ENCODE results near the gene NOA1.

Gene NOA1

GRCh38 chr4:56972809-56973208 lies 4.6 kb downstream of the NOA1 start:
- no peak overlapping the region for H2BK120ac ChIP-seq (ENCODE audit: insufficient read depth, low read length, poor library complexity)
- no peak overlapping the region for H2BK12ac ChIP-seq (ENCODE audit: low read length)
- no peak overlapping the region for H4K91ac ChIP-seq (ENCODE audit: low read depth, low read length)
- H2AFZ ChIP-seq (ENCODE audit: insufficient read depth, low read length, poor library complexity), result no peak overlapping the region
- no peak overlapping the region for H3K23ac ChIP-seq (ENCODE audit: low read length)
- peaks cover 8% of the 10 kb centered on the region for H3K79me1 ChIP-seq (ENCODE audit: low read length)
- no peak overlapping the region for H3K14ac ChIP-seq (ENCODE audit: low read length)
- no peak for DNase-seq
- H3K27ac ChIP-seq (ENCODE audit: low read depth, low read length), result no peak overlapping the region
- no peaks in the 10 kb centered on the region for H3K9me3 ChIP-seq (ENCODE audit: insufficient read depth, low read depth, low read length)
- no peak overlapping the region for H2BK5ac ChIP-seq (ENCODE audit: low read depth, low read length, poor library complexity)
- no peak overlapping the region for H4K12ac ChIP-seq (ENCODE audit: low read depth, low read length)
- no peak overlapping the region for H3K4me2 ChIP-seq (ENCODE audit: low read length)
- no peaks in the 10 kb centered on the region for H3K27me3 ChIP-seq (ENCODE audit: insufficient read depth, low read length)
- H4K8ac ChIP-seq (ENCODE audit: low read depth, low read length), result no peak overlapping the region
- no peak overlapping the region for H2AK5ac ChIP-seq (ENCODE audit: low read length)
- no peak overlapping the region for H3K9ac ChIP-seq (ENCODE audit: low read length)
- H3K79me2 ChIP-seq (ENCODE audit: control insufficient read depth, insufficient read depth, low read length, poor library complexity), result peaks cover 12% of the 10 kb centered on the region
- H3K18ac ChIP-seq (ENCODE audit: low read length), result no peak overlapping the region
- H3K36me3 ChIP-seq (ENCODE audit: control insufficient read depth in 1 of 2, insufficient read depth in 2 of 2, low read length in 2 of 2), result peaks cover 26 to 29% of the 10 kb centered on the region in 2 experiments
- H3K4me3 ChIP-seq (ENCODE audit: low read depth, low read length), result no peak overlapping the region
- peaks cover 0 to 5% of the 10 kb centered on the region in 2 experiments for H3K4me1 ChIP-seq (ENCODE audit: control insufficient read depth in 1 of 2, insufficient read depth in 2 of 2, low read length in 2 of 2)
- no peak overlapping the region for H3K4ac ChIP-seq (ENCODE audit: low read depth, low read length)

- Histone ChIP-seq H4K8ac (ENCODE audit: low read depth, low read length) (no peak overlapping the region), H4K91ac (ENCODE audit: low read depth, low read length) (no peak overlapping the region), H2BK120ac (ENCODE audit: insufficient read depth, low read length, poor library complexity) (no peak overlapping the region), H3K27ac (ENCODE audit: low read depth, low read length) (no peak overlapping the region), H3K9me3 (ENCODE audit: insufficient read depth, low read depth, low read length) (no peaks in the 10 kb centered on the region), H3K4me3 (ENCODE audit: low read depth, low read length) (no peak overlapping the region), H3K18ac (ENCODE audit: low read length) (no peak overlapping the region), H2BK12ac (ENCODE audit: low read length) (no peak overlapping the region), H3K79me1 (ENCODE audit: low read length) (peaks cover 8% of the 10 kb centered on the region), H3K36me3 (ENCODE audit: control insufficient read depth in 1 of 2, insufficient read depth in 2 of 2, low read length in 2 of 2) (peaks cover 27 to 30% of the 10 kb centered on the region in 2 experiments), H2BK5ac (ENCODE audit: low read depth, low read length, poor library complexity) (no peak overlapping the region), H4K12ac (ENCODE audit: low read depth, low read length) (no peak overlapping the region), H3K4me1 (ENCODE audit: control insufficient read depth in 1 of 2, insufficient read depth in 2 of 2, low read length in 2 of 2) (peaks cover 0 to 5% of the 10 kb centered on the region in 2 experiments), H3K14ac (ENCODE audit: low read length) (no peak overlapping the region), H3K27me3 (ENCODE audit: insufficient read depth, low read length) (no peaks in the 10 kb centered on the region), H3K4ac (ENCODE audit: low read depth, low read length) (no peak overlapping the region), H2AK5ac (ENCODE audit: low read length) (no peak overlapping the region), H3K79me2 (ENCODE audit: control insufficient read depth, insufficient read depth, low read length, poor library complexity) (peaks cover 12% of the 10 kb centered on the region), H3K23ac (ENCODE audit: low read length) (no peak overlapping the region), H2AFZ (ENCODE audit: insufficient read depth, low read length, poor library complexity) (no peak overlapping the region), H3K4me2 (ENCODE audit: low read length) (no peak overlapping the region), H3K9ac (ENCODE audit: low read length) (no peak overlapping the region)
- WGBS (ENCODE audit: extremely low coverage, insufficient coverage, insufficient read length), result no CpG with 5 or more reads among the region's 2 CpGs
- no peak for DNase-seq
Measured at GRCh38 chr4:56972389-56972788, 5.0 kb downstream of the NOA1 start.

- Histone ChIP-seq H4K91ac (ENCODE audit: low read depth, low read length) (no peak overlapping the region), H3K9ac (ENCODE audit: low read length) (no peak overlapping the region), H4K12ac (ENCODE audit: low read depth, low read length) (no peak overlapping the region), H2BK5ac (ENCODE audit: low read depth, low read length, poor library complexity) (no peak overlapping the region), H3K79me1 (ENCODE audit: low read length) (no peaks in the 10 kb centered on the region), H3K4me1 (ENCODE audit: control insufficient read depth in 1 of 2, insufficient read depth in 2 of 2, low read length in 2 of 2) (peaks cover 0 to 5% of the 10 kb centered on the region in 2 experiments), H3K23ac (ENCODE audit: low read length) (no peak overlapping the region), H2BK12ac (ENCODE audit: low read length) (no peak overlapping the region), H2BK120ac (ENCODE audit: insufficient read depth, low read length, poor library complexity) (no peak overlapping the region), H3K4me3 (ENCODE audit: low read depth, low read length) (no peak overlapping the region), H3K79me2 (ENCODE audit: control insufficient read depth, insufficient read depth, low read length, poor library complexity) (peaks cover 3% of the 10 kb centered on the region), H3K27ac (ENCODE audit: low read depth, low read length) (no peak overlapping the region), H3K18ac (ENCODE audit: low read length) (no peak overlapping the region), H4K8ac (ENCODE audit: low read depth, low read length) (no peak overlapping the region), H3K4ac (ENCODE audit: low read depth, low read length) (no peak overlapping the region), H3K4me2 (ENCODE audit: low read length) (no peak overlapping the region), H2AK5ac (ENCODE audit: low read length) (no peak overlapping the region), H3K9me3 (ENCODE audit: insufficient read depth, low read depth, low read length) (no peaks in the 10 kb centered on the region), H2AFZ (ENCODE audit: insufficient read depth, low read length, poor library complexity) (no peak overlapping the region), H3K14ac (ENCODE audit: low read length) (no peak overlapping the region), H3K36me3 (ENCODE audit: control insufficient read depth in 1 of 2, insufficient read depth in 2 of 2, low read length in 2 of 2) (peaks cover 32 to 35% of the 10 kb centered on the region in 2 experiments), H3K27me3 (ENCODE audit: insufficient read depth, low read length) (no peaks in the 10 kb centered on the region)
- no CpG with 5 or more reads among the region's 2 CpGs for WGBS (ENCODE audit: extremely low coverage, insufficient coverage, insufficient read length)
- no peak for DNase-seq
Measured at GRCh38 chr4:56971383-56971782, 6.0 kb downstream of the NOA1 start.

- Histone ChIP-seq H2BK120ac (ENCODE audit: insufficient read depth, low read length, poor library complexity) (no peak overlapping the region), H3K14ac (ENCODE audit: low read length) (no peak overlapping the region), H4K12ac (ENCODE audit: low read depth, low read length) (no peak overlapping the region), H2AK5ac (ENCODE audit: low read length) (no peak overlapping the region), H3K9me3 (ENCODE audit: insufficient read depth, low read depth, low read length) (no peaks in the 10 kb centered on the region), H3K4me1 (ENCODE audit: control insufficient read depth in 1 of 2, insufficient read depth in 2 of 2, low read length in 2 of 2) (no peaks in the 10 kb centered on the region), H3K27ac (ENCODE audit: low read depth, low read length) (no peak overlapping the region), H3K36me3 (ENCODE audit: control insufficient read depth in 1 of 2, insufficient read depth in 2 of 2, low read length in 2 of 2) (peaks cover 11 to 16% of the 10 kb centered on the region in 2 experiments), H2BK5ac (ENCODE audit: low read depth, low read length, poor library complexity) (no peak overlapping the region), H2BK12ac (ENCODE audit: low read length) (no peak overlapping the region), H3K18ac (ENCODE audit: low read length) (no peak overlapping the region), H3K79me2 (ENCODE audit: control insufficient read depth, insufficient read depth, low read length, poor library complexity) (no peaks in the 10 kb centered on the region), H3K27me3 (ENCODE audit: insufficient read depth, low read length) (no peaks in the 10 kb centered on the region), H2AFZ (ENCODE audit: insufficient read depth, low read length, poor library complexity) (no peak overlapping the region), H3K4me2 (ENCODE audit: low read length) (no peak overlapping the region), H3K23ac (ENCODE audit: low read length) (no peak overlapping the region), H3K79me1 (ENCODE audit: low read length) (no peaks in the 10 kb centered on the region), H3K4ac (ENCODE audit: low read depth, low read length) (no peak overlapping the region), H4K91ac (ENCODE audit: low read depth, low read length) (no peak overlapping the region), H3K9ac (ENCODE audit: low read length) (no peak overlapping the region), H4K8ac (ENCODE audit: low read depth, low read length) (no peak overlapping the region), H3K4me3 (ENCODE audit: low read depth, low read length) (no peak overlapping the region)
- no CpG with 5 or more reads among the region's 2 CpGs for WGBS (ENCODE audit: extremely low coverage, insufficient coverage, insufficient read length)
- DNase-seq, result no peak
Measured at GRCh38 chr4:56961107-56961500, 16.3 kb downstream of the NOA1 start.
